VCaP (cell line): ENCODE results near the gene SMIM45.
"Not testable (repeated sequence)": the region's sequence is repeated elsewhere in the genome, so short reads cannot be mapped to it uniquely, and the experiment has no call there.

Experiments
- H3K27ac ChIP-seq: fragments of 450-650 bp; 2 replicates; pipeline ENCODE4 v1.5.1; 2017
- TF ChIP-seq, protein P1 (sequence below): fragments of 450-650 bp; conservative IDR thresholded peaks from 2 replicates; pipeline ENCODE4 v1.5.1; 2017; ENCODE audit warnings: mild to moderate bottlenecking, moderate library complexity

The SMIM45 gene

GRCh38 chr22:41946629-41947423 is 5.1 kb upstream of the SMIM45 start, which contains the start of gene CENPM:
Gene CENPM, minus strand, starts transcription at chr22:41947152. Its CDS starts 76 bp downstream, at chr22:41947076.
- TF ChIP-seq, protein P1, sequence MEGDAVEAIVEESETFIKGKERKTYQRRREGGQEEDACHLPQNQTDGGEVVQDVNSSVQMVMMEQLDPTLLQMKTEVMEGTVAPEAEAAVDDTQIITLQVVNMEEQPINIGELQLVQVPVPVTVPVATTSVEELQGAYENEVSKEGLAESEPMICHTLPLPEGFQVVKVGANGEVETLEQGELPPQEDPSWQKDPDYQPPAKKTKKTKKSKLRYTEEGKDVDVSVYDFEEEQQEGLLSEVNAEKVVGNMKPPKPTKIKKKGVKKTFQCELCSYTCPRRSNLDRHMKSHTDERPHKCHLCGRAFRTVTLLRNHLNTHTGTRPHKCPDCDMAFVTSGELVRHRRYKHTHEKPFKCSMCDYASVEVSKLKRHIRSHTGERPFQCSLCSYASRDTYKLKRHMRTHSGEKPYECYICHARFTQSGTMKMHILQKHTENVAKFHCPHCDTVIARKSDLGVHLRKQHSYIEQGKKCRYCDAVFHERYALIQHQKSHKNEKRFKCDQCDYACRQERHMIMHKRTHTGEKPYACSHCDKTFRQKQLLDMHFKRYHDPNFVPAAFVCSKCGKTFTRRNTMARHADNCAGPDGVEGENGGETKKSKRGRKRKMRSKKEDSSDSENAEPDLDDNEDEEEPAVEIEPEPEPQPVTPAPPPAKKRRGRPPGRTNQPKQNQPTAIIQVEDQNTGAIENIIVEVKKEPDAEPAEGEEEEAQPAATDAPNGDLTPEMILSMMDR = no peak
- H3K27ac ChIP-seq = peak within 1 kb of the TSS; percentile 71

- peak overlapping the region; percentile 71 for H3K27ac ChIP-seq
- TF ChIP-seq, protein P1 = no peak
Observed at GRCh38 chr22:41947424-41948080, 4.4 kb upstream of the SMIM45 start.

DNA sequence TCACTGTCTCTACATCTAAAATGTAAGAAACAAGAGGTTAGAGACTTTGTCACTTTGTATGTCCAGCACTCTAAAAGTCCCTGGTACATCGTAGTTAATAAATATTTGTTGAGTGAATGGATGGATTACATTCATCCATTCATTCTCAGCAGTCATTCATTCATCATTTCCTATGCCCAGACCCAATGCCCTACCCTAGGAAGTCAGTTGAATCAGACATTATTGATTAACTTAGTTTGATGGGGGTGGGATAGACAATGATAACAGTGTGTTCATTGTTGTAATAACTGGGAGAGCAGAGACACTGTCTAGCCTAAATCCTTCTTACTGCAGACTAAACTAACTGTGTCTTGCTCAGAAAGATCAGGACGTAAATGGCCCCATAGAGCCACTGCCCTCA is 3.8 kb upstream of the SMIM45 start:
- H3K27ac ChIP-seq = no peak overlapping the region
- TF ChIP-seq, protein P1 = no peak

GRCh38 chr22:41948928-41949296 is 3.0 kb upstream of the SMIM45 start:
- H3K27ac ChIP-seq = not testable (repeated sequence)

DNA sequence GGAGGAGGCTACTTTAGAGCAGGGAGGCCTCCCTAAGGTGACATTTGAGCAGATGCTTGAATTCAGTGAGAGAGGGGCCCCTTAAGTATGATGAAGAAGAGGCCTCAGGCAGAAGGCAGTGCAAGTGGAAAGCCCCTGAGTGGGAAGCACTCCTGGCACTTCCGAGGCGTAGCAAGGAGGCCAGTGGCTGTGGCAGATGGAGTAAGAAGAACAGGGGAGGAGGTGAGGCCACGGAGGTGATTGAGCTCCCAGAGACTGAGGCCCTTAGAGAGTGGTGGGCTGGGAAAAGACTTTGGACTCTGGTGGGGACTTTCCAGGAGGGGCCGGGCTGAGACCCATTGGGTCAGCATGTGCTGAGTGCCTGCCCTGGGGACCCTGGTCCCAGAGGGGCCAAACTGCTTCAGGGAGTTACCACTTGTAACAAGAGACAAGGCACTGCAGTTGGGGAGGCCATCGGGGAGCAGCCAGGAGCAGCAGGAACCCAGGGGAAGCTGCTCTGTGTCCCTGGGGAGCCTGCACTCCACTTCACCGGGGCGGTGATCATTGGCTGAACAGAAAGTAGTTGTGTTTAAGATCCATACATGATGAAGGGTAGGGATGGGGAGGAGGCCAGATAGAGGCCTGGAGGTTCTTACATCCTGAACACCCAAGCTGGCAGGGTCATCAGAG is 2.5 kb upstream of the SMIM45 start:
- TF ChIP-seq, protein P1 = no peak
- no peak overlapping the region for H3K27ac ChIP-seq

GRCh38 chr22:41952713-41953112 is 763 bp downstream of the SMIM45 start:
- TF ChIP-seq, protein P1 = no peak
- no peak overlapping the region for H3K27ac ChIP-seq

DNA sequence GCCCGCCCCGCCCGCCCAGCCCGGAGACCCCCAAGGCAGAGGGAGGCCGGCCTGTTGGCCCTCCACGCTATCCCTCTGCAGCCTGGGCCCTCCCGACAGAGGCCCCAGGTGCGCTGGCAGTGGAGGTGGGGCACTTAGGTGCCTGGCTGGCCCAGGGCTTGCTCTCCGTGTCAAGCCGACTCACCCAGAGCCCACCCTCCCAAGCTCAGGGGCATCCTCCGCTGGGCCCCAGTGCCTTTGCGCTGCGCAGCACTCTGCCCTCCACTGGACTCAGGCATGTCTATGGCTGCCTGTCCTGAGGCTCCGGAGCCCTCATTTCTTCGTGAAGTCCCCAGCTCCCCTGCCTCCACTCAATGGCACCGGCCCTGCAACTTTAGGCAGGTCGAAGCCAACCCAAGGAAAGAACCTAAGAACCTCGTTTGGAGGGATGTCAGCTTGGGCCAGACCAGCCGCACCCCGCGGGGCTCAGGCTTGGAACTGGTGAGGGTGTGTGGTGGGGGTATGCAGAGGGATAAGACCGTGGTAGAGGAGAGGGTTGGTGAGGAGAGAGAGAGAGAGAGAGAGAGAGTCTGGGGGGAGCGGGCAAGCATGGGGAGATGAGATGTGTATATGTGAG is 6.1 kb downstream of the SMIM45 start:
- H3K27ac ChIP-seq = no peak overlapping the region
- TF ChIP-seq, protein P1 = no peak
